Ecto neural progenitor cell (in vitro differentiated cells): Measurements from ENCODE around the gene KCNAB1.

Experiments
- DNase-seq: peaks from one replicate; pipeline ENCODE4 v3.0.0-alpha.2; 2018; ENCODE audit warnings: low spot score

KCNAB1 gene

GRCh38 chr3:156459434-156459833 lies 339.1 kb downstream of the KCNAB1 start:
- no peak for DNase-seq

DNA sequence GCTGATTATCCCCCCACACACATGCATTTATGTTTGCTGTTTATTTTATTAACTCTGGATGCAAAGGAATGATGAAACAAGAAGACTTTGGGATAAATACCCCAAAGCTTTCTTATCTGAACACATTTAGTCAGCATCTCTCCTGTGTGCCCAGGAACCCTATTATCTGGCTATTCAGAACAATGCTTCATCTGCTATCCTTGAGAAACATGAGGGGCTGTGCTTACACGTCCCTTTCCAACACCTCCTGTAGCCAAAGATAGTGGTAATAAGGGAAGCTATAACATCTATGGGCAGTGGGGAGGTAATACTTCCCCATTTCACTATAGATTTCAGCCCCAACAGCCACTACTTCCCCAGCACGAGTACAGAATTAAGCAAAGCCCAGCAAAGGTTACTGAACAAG lies 339.8 kb downstream of the KCNAB1 start:
- DNase-seq = no peak

DNA sequence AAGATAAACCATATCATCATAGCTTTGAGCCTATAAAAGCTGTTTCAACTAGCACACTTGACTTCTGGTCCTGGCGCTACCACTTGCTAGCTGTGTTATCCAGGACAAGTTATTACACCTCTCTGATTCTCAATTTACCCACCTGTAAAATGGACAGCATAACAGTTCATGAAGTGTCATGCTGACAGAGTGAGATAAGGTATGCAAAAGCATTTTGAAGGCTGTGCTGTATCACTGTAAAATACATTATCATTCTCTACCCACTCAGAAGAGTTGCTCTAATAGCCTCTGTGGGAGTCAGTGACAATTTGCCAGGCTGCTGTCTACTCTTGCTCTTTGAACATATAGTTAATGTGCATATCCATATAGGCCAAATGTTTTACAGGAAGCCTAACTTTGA lies 341.5 kb downstream of the KCNAB1 start:
- DNase-seq = no peak

DNA sequence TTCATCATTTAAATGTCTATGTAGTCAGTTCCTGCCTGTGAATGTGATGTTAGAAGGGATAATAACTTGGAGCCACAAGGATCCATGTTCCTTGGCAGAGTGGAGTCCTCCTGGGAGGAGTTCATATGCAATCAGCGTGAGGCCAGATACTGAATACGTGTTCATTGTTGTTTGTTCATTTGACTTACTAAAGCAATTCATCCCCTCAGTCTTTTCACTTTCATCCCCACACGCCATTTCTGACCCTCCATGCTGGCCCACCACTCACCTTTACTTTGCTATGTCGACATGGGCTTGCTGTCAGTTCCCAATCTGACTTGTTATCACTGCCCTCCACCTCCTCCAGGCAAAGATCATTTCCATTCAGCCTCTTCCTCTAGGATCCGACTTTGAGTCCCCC lies 342.7 kb downstream of the KCNAB1 start:
- no peak for DNase-seq

- DNase-seq = no peak
Measured at GRCh38 chr3:156465194-156465593, 344.8 kb downstream of the KCNAB1 start.

DNA sequence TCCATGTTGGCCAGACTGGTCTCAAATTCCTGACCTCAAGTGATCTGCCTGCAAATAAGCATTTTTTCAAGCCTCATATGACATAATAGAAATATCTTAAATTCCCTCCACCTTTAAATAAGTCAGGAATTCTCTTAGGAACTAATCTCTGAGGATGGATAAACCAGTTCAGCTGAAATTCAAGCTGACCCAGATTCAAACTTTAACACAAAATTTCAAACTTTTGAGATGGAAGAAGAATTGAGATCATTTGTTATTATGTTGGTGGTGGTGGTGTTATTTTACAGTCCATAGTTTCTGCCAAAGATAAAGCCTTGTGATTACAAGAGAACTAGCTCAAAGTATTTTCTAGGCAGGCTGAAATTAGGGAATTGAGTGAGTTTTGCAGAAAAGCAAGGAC lies 349.1 kb downstream of the KCNAB1 start:
- DNase-seq = no peak

DNA sequence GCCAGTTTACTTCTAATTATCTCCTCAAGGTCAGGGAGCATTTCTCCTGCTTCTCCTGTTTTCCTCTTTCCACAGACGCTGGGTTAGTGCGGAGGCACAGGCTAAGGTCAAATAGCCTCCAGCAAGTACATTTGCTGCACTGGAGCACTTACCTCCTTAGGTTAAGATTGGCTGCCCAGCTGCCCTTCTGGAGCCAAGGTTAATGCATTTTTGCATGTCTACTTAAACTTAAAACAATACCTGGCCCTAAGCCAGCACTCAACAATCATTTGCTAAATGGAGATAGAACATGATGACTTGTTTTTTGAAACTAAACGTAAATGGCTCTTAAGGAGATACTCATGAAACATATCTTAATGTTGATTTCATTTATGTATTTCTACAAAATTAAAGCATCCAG lies 351.1 kb downstream of the KCNAB1 start:
- no peak for DNase-seq

- DNase-seq = no peak
Measured at GRCh38 chr3:156472150-156472549, 351.8 kb downstream of the KCNAB1 start.

DNA sequence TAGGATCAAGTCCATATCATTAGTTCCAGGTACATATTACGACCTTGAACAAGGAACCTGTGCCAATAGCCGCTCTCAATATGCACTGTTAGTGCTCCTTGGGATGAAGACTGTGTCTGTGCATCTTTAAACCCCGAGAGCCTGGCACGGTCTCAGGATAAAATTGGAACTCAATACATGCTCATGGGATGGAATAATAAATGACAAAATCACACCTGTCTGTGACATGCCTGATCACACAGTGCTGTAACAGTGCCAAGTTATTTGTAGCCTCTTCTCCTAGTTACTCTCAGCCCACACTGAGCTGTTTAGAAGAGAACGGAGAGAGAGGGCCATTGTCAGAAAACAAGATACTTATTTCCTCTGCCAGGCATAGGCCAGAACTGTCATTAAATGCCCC lies 352.3 kb downstream of the KCNAB1 start:
- DNase-seq = no peak

- no peak for DNase-seq
Measured at GRCh38 chr3:156473341-156473740, 353.0 kb downstream of the KCNAB1 start.

- peak; percentile 51 for DNase-seq
Measured at GRCh38 chr3:156474560-156475389, 354.4 kb downstream of the KCNAB1 start.

DNA sequence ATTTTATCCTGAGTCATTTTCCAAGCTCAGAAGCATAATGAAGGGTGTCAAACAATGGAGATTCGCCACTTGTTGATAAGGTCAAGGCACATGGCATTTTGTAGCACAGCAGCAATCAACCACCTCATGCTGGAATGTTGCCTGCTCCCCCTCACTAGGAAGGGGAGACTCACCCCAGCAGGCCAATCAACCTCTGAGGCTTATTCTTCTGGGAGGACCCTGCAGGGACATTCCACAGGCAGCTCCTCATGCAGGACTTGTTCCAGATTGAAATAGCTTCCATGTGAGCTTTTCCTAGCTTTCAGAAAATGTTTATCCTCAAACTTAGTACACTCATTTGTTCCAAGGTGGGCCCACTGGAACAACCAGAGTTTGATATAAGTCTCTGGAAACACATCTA lies 356.9 kb downstream of the KCNAB1 start:
- no peak for DNase-seq

GRCh38 chr3:156478891-156479290 lies 358.5 kb downstream of the KCNAB1 start:
- DNase-seq = no peak

DNA sequence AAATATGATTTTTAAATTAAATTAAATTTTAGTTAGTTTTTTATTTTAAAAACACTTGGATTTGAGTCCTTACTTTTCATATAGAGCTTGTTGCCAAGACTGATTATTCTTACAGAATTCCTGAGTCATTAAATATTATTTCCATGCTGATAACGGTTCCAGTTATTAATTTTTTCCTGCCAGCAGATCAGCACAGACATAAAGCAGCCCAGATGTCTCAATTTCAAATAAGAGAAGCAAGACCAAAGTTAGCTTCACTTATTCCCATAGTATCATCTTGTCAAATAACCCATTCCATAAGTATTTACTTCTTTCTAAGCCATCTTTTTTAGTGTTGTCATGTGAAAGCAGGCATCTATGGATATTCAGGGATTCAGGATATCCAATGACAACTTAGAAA lies 359.2 kb downstream of the KCNAB1 start:
- no peak for DNase-seq

DNA sequence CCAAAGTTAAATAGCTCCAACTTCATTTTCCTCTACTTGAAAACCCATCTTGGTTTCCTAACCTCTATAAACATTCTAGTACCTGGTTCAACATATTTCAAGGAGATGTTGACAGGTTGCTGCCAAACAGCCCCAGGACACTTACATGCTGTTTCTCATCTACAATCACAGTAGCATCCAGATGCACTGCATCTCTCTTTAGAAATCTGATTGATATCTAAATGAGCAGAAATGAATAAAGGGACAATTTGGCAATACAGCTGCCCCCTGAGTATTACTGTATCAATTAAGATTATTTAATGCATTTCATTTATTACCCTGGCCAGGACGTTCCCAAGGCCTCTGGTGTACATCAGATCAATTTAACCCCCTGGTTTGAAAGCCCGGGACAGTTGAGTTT lies 360.6 kb downstream of the KCNAB1 start:
- DNase-seq = no peak

DNA sequence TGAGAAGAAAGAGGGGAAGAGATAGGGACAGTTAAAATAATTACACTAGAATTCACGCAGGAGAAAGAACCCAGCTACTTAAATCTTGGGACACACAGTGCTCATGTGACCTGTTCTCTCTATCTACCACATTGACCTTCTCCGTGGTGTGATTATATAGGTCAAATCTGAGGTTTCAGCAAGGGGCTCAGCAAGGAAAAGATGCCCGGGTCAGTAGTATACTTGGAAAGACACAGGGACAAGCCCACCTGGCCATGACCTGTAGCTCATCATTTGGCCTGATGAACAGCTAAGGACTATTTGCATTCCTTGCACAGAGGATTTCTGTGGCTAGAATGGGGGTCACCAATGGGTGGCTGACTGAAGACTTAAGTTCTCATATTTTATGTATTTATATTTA lies 362.6 kb downstream of the KCNAB1 start:
- DNase-seq = no peak

DNA sequence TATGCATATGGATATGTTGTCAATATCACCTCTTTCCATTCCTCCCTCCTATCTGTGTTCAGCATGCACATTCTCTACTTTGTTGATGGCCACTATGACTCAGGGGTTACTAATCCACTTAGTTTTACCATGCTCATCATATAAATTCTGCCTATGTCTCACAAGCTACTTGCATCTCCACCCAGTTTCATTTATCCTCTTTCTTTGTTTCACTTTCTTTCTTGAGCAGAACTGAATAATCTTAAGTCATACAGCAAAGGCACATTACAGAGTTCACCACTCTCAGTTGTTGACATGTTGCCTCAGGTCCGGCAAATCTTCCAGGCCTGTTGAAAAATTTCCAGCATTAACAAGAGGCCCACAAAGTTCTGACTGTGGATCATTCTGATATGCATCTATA lies 363.0 kb downstream of the KCNAB1 start:
- DNase-seq = no peak

DNA sequence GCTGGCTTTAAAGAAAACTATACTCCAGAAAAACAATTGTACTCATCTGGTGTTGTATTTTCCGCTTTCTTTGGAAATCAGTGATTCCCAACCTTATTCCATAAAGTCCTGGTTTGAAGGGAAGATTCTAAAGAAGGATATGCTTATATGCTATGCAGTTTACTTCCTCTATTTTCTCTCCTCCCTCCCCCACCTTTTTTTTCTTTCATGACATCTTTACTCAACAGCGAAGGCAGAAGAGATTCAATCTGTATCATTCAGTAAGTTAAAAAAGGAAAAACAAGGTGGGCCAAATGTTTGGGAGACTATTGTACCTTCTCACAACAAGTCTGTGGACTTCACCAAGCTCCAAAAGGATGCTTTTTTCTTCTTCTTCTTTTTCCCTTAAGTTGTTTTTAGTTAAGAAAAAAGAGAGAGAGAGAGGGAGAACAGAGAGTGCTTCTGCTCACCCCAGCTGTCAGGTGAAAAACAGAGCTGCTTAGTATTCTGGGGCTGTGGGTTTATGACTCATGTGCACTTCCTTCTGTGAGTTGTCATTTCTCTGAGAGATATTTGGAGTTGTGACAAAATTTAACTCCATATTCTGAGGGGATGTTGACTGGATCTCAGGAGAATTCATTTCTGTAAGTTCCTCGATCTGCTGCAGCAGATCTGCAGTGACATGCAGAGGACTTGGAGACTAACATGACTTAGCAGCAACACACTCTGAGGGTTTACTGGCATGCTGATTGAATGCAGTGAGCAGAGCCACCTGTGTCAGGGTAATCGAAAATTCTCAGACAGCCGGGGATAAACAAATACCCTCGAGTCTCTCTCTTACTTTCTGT lies 363.8 kb downstream of the KCNAB1 start:
- no peak for DNase-seq

- no peak for DNase-seq
Measured at GRCh38 chr3:156488767-156489166, 368.4 kb downstream of the KCNAB1 start.

- DNase-seq = no peak
Measured at GRCh38 chr3:156489462-156489911, 369.1 kb downstream of the KCNAB1 start.

DNA sequence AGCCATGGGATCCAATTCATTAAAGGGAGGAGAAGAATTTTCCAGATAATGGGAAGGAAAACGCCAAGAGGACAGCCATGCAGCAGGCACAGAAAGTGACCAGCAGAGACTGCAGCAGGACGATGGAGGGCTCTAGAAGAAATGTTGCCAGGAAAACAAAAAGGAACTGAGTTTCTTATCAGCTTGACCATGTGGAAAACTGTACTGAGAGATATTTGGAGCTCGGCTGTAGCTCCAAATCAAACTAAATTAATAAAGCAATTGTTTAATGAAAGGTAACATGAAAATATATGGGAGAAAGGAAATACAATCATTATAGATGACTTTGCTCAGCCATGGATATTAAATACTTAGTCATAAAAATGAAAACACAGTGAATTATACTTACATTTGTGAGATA lies 370.8 kb downstream of the KCNAB1 start:
- no peak for DNase-seq

DNA sequence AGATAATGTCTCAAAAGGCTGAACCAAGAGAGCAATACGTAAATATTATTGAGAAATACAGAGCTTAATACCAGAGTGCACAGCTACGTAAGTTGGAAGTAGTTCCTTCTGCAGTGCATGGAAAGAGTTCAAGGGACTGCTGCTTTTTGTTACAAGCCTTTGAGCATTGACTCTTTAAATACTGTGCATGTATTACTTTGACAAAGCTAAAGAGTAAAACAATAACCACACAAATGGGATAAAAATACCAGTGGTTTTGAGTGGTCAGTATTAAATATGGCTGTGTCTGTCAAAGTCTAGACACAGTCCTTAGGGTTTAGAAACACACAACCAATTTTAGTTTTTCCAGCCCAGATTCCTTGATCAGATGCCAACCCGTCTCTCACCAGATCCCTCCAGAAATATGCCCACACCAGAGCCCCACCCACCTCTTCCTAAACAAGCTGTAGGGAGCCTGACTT lies 372.5 kb downstream of the KCNAB1 start:
- no peak for DNase-seq

DNA sequence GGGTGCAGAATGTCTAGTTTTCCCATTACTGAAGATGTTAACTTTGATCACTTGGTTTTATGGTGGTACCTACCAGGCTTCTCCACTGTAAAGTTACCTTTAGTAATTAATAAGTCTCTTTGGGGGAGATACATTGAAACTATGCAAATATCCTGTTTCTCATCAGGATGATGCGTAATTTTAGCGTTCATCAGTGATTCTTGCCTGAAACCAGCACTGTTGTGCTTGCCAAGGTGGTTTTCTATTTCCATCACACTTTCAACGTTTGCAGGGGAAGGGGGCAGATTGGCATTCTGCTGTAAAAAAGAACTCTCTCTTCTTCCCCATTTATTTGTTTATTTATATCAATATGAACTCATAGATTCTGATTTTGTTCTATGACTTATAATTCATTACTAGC lies 373.5 kb downstream of the KCNAB1 start:
- no peak for DNase-seq
